NCI-H2227 (cell line): ENCODE data around the gene CYP27A1.

Experiments used
- DNase-seq: peaks from one replicate; lab custom pipeline; 2025; ENCODE audit not compliant: unreplicated experiment; lab: John Stamatoyannopoulos, UW

The CYP27A1 gene

DNA sequence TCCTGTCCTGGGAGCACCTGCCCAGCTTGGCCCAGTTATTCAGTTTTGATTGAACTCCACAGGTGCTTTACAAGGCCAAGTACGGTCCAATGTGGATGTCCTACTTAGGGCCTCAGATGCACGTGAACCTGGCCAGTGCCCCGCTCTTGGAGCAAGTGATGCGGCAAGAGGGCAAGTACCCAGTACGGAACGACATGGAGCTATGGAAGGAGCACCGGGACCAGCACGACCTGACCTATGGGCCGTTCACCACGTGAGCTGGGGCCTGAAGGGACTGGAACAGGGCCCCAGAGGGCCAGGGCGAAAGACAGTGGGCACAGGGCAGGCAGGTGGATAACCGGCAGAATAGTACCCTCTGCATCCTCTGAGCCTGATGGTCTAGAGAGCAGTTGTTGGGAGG is 27.6 kb downstream of the CYP27A1 start:
- DNase-seq, result no peak

DNA sequence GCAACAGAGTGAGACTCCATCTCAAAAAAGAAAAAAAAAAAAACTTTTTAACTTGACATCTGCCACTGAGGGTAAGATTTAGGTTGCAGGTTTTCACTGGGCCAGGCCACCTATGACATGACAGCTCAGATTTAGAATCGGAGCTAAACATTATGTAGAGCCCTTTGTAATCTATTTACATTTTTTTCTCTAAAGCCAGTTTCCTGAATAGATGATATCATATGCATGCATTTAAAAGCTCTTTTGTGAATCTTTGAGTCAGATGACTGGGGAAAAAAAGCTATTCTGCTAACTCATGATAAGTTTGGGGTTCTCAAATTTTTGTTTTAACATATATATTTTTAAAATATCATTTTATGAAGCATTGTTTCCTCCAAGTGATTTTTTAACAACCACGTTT is 28.3 kb downstream of the CYP27A1 start:
- DNase-seq, result no peak

DNA sequence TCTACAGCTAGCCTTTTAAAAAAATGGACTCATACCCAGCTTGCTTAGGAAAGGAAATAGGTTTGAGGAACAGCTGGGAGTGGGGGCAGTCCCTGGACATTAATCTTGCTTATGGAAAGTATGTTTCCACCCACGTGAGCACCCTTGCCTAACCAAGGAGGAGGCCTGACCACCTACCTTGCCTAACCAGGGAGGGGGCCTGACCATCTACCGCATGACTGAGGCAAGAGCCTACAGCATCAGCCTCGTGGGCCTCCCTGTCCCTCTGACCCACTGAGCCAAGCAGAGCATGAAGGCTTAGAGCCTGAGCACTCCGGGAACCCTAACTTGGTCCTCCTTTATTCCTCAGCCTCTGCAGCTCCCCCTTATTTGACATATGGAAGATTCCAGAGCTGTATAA is 29.4 kb downstream of the CYP27A1 start:
- DNase-seq, result no peak

DNA sequence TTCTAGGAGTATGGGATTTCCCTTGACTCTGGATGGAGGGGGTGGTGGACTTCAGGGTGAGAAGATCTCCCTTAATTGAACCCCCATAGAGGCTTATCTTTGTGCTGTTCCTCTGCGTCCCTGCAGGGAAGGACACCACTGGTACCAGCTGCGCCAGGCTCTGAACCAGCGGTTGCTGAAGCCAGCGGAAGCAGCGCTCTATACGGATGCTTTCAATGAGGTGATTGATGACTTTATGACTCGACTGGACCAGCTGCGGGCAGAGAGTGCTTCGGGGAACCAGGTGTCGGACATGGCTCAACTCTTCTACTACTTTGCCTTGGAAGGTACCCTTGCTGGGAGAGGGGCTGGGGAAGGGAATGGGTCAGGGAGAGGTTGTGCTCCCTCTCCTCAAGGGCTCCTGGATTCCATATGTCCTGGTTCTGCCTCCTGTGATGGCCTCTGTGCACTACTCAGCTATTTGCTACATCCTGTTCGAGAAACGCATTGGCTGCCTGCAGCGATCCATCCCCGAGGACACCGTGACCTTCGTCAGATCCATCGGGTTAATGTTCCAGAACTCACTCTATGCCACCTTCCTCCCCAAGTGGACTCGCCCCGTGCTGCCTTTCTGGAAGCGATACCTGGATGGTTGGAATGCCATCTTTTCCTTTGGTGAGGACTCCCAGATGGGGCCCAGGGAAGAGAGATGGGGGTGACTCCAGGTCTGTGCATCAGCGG is 30.3 kb downstream of the CYP27A1 start:
- no peak for DNase-seq

DNA sequence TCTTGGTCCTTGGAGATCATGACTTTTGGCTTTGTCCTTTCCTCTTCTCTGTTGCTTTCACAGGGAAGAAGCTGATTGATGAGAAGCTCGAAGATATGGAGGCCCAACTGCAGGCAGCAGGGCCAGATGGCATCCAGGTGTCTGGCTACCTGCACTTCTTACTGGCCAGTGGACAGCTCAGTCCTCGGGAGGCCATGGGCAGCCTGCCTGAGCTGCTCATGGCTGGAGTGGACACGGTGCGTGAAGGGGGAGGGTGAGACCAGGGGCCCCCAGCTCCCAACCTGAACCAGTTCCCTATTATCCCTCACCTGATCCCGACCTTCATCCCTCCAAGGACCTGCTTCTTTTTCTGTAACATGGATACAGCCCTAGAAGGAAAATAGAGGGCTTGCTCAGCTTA is 30.9 kb downstream of the CYP27A1 start:
- DNase-seq, result no peak

DNA sequence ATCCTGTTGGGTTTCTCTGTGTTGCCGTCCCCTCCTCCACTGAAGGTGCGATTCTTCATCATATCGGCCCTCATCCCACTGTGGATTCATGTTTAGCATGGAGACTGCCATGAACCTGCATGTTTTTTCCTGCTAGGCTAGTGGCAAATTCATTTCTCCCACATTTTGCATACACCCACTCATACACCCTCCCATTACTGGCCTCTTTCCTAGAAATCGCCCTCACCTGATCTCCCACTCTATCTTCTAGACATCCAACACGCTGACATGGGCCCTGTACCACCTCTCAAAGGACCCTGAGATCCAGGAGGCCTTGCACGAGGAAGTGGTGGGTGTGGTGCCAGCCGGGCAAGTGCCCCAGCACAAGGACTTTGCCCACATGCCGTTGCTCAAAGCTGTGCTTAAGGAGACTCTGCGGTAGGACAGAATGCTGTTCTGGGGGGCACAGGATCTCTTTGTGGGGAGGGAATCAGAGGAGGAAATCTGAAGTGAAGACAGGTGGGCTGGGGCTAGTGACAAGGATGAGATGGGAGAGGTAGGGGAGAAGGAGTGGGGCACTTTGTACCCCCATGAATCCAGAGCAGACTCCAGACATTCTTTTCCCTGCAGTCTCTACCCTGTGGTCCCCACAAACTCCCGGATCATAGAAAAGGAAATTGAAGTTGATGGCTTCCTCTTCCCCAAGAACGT is 32.0 kb downstream of the CYP27A1 start:
- no peak for DNase-seq

DNA sequence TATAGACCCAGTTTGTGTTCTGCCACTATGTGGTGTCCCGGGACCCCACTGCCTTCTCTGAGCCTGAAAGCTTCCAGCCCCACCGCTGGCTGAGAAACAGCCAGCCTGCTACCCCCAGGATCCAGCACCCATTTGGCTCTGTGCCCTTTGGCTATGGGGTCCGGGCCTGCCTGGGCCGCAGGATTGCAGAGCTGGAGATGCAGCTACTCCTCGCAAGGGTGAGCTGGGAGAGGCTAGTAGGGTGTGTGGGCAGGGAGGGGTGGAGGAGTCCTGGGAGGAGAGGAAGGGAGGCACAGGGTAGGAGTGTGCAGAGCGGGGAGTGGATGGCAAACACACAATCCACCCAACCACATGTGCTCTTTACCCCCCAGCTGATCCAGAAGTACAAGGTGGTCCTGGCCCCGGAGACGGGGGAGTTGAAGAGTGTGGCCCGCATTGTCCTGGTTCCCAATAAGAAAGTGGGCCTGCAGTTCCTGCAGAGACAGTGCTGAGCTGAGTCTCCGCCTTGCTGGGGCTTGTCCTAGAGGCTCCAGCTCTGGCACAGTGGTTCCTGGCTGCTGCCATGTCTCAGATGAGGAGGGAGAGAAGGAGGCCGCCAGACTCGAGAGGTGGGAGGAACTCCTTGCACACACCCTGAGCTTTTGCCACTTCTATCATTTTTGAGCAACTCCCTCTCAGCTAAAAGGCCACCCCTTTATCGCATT is 32.7 kb downstream of the CYP27A1 start:
- DNase-seq, result no peak

DNA sequence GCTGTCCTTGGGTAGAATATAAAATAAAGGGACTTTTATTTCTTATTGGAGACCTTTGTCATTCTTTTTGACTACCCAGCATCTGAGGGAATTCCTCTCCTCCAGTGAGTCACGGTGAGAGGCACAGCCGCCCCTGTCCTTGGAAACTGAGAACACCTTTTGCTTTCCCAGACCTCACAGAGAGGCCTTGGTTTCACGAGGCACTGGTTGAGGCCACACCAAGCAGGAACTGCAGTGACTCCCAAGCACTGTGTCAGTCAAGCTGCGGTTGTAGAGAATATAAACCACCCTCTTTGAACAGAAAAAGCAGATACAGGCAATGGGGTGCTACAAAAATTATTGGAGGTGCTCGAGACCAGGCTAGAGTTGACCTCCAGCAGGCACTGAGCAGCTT is 33.3 kb downstream of the CYP27A1 start:
- no peak for DNase-seq

DNA sequence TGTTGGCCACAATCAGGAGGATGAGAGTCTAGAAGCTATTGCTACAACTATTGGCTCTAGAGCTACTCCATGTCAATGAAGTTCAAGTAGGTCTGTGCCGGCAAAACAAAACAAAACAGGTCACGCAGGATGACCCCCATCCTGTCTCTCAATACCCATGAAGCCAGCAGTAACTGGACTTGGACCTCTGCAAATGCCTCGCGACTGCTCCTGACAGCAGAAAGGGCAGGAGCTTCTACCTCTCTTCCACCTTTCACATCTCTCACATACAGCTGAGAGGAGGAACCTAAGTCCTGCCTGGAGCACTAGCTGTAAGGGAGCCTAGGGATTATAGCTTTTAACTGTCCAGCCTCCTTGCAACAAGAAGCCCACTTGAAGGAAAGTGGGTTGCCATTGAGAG is 33.7 kb downstream of the CYP27A1 start:
- no peak for DNase-seq

DNA sequence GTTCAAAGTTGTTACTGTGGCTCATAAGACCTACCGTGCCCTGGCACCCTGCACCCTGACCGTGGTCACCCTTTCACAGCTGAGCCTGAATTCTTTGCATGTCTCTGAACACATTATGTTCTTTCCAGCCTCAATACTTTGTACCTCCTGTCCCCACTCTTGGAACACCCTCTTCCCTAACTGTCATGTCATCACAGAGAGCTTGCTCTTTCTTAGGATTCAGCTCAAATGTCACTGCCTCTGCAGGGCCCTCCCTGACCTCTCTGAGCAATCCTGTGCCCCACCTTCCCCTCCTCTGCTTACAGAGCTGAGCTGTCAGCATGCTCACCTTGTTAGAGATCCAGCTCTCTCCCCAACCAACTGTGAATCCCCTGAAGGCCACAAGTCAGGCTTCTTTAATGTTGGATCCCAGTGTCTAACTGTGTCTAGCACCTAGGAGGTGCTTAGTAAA is 34.6 kb downstream of the CYP27A1 start:
- no peak for DNase-seq

DNA sequence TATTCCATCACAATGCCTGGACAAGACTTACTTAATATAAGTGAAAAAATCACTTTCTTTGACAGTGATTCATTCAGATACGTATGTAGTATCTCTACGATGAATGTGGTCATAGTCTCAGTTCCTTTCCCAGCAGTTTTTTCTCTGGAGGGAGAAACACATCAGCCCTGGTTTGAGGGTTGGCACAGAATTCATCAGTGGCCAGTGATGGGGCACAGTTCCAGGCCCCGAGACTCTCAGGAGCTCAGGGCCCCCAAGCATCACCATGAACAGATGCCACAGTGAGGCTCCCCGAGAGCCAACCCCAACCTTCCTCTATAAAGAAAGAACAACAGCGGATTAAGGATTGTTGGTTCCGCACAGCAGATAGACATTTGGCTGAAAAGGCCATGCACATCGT is 37.1 kb downstream of the CYP27A1 start:
- no peak for DNase-seq

DNA sequence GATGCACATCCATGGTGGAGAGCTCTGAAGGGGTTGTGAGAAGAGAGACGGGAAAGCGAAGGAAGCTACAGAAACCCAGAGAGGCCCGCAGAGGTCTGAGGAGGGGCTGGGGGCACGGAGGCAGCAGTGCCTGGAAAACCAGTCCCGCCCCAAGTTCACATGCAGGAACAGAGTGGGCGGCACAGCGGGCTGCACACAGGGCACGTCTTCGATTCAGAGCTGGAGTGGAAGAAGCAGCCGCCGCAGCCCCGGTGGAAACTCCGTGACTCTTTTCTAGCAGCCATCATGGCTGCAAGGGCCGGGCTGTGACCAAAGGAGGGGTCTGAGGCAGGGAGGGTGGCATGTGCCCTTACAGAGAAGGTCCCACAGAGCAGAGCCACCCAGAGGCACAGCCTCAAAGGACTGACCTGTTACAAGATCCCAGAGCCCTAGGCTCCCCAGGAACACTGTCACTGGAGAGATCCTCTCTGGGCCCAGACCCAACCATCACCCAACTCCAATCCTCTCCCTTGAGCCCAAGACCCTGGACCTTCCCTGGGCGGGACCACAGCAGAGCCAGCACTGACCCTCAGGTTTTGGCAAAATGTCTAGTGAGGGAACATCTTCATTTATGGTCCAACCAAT is 38.9 kb downstream of the CYP27A1 start:
- no peak for DNase-seq

DNA sequence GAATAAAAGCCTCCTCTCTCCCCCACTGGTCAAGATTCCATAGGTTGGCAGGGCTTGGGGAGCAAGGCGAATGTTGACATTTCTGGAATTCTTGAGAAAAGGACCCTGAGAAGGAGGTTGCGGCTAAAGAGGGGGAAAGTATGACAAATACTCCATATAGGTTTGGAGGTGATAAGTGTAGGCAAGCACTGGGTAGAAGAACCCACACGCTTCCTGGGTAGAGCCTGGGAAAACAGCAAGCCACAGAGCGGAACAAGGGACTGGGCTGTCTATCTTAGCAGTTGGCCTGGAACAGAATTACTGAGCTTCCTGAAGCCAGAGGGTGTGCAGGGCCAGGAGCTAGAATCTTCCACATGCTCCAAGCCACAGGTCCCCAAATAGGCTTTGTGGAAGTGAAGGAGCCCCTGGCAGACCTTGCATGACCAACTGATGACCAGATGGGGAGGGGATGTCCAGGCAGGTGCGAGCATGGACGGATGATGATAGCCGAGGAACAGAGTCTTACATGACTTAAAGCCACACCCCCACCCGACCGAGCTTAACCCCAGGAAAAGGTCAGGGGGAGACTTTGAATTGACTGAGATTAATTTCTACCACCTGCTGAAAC is 39.8 kb downstream of the CYP27A1 start:
- no peak for DNase-seq

DNA sequence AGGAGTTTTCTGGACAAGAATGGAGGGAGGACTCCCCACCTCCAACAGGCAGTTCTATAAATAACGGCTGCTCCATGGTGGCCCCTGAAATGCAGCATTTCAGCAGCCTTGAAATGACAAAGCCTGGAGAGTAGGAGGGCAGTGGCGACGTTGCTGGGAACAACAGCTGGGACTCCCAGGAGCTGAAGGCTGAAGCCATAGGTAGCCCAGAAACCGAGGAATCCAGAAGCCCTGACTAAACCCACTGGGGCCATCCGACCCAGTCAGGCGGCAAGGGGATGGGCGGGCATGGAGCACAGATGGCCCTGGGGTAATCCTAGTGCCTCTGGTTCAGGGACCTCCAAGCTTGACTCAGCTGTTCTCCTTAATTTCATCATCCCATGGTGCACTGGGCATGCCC is 40.7 kb downstream of the CYP27A1 start:
- no peak for DNase-seq

DNA sequence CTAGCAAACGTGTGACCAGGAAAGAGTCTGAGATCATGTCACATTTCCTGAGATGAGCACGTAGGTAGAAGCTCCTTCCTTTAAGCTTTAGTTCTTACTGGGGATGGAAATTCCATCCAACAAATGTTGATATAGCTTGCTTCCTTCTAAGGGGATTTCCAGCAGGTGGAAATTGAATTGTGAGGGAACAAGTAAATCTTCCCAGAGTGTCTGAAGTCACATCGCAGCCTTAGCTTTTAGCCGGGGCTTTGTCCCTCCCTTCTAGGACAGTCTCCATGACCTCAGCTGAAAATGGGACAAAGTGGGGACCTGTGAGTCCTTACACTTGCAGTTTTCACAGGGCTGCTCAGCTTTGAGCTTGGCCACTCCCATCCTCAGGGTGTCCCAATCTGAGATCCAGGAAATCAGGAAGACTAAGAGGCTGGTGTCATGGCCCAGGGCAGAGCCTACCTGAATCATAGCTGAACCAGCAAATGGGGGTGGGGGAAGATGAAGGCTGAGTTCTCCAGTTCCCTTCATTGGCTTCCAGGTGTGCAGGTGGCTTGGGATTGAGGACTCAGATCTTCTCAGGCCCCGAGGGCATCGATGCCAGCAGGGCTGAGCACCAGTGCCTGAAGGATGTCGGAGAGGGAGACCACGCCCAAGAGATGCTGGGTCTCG is 41.4 kb downstream of the CYP27A1 start:
- DNase-seq, result no peak

DNA sequence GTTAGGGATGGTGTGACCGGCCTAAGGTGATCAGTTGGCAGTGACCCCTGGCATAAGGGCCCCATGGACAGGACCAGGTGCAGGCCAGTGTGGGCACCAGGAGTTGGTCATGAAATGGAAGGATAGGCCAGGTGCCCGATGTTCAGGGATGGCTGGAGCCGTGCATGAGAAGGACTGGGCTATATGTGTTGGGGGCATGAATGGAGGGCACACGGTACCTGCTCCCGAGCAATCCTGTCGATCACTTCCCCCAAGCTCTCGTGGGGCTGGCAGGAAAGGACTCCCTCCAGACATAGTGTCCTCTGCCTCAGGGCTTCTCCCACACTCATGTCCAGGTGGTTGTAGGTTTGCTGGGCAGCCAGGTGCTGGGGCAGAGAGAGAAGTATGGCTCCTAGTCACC is 42.1 kb downstream of the CYP27A1 start:
- no peak for DNase-seq

DNA sequence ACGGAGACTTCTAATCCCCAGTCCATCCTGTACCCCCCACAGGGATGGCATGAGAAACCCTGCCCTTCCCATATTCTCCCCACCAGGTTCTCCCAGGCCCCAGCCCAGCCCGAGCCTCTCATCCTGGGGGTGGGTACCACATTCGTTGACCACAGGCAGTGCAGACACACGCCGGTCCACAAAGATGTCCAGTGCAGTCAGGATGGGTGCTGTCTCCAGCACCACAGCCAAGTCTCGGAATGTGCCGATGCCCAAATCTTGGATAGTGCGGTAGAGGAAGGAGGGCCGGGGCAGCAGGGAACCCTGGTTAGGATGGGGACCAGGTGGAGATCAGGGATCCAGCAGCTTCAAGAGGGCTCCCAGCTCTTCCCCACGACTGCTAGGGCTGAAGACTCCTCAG is 44.8 kb downstream of the CYP27A1 start:
- DNase-seq, result no peak

DNA sequence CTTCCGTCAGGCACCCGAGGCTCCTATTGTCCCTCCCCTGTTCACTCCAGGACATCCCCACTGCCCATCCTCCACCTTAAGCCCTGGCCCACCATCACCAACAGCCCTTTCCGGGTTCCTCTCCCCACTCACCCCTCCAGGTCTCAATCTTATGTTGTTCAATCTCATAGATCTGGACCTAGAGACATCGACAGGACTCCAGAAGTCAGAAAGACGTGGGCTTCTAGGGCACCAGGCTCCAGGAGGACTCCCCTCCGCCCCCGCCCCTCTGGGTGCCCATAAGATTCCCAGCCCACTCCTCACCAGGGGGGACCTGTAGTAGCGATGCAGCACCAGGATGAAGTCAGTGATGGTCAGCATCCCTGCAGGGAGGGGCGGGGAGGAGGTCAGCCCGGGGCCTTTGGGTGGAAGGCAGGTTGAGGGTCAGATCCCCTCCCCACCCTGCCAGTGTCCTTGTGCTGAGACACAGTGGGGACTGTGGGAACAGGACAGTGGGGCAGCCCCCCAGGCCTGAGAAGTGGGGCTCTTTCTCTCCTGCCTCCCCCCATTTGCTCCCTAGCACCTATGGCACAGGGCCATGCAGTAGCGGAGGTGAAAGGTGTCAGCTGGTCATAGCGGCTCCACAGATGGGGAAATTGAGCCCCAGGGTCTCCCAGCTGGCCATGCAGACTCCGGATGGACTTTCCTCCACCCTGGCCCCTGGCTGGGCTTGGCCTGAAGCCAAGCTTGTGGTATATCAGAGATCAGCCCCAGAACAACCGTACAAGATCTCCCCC is 45.9 kb downstream of the CYP27A1 start:
- DNase-seq, result no peak

DNA sequence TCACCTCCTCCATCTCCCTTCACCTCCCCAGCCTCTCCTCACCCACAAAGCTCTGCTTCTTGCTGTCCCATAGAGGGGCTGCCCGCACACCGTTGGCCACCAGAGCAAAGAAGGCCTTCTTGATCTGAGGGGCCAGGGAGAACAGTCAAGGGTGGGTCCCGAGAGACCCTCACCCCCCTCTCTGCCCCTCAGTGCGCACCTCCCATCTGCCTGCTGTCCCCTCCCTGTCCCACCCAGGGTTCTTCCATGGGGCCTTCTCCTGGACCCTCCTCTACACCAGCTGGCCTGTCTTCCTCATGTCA is 46.5 kb downstream of the CYP27A1 start:
- DNase-seq, result no peak

DNA sequence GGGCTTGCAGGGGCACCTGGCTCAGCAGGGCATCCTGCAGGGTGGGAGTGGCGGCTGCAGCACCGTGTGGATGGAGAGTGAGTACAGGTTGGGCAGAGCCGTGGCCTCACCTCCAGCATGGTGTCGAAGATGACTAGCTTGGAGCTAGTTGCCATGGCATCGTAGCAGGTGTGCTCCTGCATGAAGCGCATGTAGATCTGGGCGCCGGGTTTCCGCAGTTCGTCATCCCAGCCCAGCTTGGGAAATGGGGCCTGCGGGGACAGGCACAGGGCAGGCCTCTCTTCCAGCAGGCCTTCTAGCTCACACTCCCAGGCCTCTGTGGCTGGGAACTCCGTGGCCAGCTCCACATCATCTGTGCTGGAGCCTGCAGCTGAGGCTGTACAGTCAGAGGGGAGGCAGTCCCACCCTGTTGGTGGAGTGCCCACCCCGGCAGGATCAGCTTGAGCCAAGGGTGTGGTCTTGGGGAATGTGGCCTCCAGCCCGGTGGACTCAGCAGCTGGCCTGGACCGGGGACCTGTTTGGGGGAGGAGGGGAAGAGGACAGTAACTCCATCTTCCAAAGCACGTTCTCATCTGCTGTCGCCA is 48.0 kb downstream of the CYP27A1 start:
- peak; percentile 47 for DNase-seq
